NCI-H446 treated with DMSO at 0.1 percent for 48 hours (cell line): ENCODE measurements around the gene CPLANE1.
"Not testable (repeated sequence)": the region's sequence is repeated elsewhere in the genome, so short reads cannot be mapped to it uniquely, and the experiment has no call there.

Experiments
- DNase-seq: peaks from one replicate; lab custom pipeline; 2025; lab: John Stamatoyannopoulos, UW

Gene CPLANE1

GRCh38 chr5:37121027-37121426 lies 128.1 kb downstream of the CPLANE1 start:
- no peak for DNase-seq

GRCh38 chr5:37120270-37120669 lies 128.9 kb downstream of the CPLANE1 start:
- no peak for DNase-seq

GRCh38 chr5:37116359-37116758 lies 132.8 kb downstream of the CPLANE1 start:
- no peak for DNase-seq

GRCh38 chr5:37112383-37112991 lies 136.7 kb downstream of the CPLANE1 start:
- no peak for DNase-seq

DNA sequence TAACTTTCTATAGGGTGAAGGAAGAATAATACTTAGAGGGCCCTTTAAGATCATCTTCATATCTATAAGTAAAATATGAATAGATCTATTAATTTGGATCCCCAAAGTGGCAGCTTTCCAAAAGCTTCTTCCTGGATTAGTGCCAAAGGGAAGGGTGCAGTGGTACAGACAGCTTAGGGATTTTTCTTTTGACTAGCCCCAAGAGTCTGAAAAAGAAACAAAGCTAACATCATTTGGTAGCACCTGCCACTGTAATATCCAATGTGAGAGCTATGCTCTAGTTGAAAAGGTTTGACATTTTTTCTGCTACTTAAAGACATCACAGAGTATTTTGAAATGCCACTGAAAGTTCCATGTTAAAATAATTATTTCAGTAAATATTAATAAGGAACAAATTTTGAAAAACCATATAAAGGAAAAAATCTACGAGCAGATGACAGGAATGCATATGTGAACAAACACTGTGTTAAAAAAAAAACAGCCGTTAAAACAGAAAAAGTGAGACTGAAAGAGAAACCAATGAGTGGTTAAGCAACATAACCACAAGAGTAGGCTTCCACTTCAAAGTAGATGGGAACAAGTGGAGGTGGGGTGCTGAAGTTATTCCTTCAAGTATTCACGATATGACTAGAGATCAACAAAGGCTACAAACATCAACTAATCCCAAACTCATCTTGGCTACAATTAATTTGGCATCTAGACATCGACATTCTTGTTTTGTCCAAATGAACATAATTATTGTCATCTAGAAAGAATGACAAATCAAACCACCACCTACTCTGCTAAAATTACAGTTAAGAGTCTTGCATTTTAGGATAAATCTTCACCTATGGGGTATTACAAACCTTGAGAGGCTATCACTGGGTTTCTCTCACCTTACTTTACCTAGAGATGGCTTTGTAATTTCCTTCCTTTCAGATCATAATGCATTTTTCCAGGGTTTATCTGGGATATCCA lies 137.5 kb downstream of the CPLANE1 start:
- no peak for DNase-seq

- no peak for DNase-seq
Observed at GRCh38 chr5:37110135-37110534, 139.0 kb downstream of the CPLANE1 start.

DNA sequence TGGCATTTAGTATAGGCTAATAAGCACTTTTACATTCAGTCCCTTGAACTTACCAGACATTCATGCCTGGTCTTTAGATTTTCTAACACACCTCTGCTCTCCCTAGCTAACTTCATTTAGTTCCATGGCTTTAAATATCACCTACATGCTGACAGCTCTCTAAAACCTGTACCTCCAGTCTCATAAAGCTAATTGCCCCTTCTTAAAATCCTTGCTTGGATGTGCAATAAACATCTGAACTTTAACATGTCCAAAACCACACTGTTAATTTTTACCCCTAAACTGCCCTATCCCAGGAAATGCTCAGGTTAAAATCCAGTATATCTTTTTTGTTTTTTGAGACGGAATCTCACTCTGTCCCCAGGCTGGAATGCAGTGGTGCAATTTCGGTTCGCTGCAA lies 139.8 kb downstream of the CPLANE1 start:
- DNase-seq, result no peak

GRCh38 chr5:37103302-37103701 lies 145.9 kb downstream of the CPLANE1 start:
- DNase-seq, result no peak

- DNase-seq, result not testable (repeated sequence)
Observed at GRCh38 chr5:37099267-37099666, 149.9 kb downstream of the CPLANE1 start.

DNA sequence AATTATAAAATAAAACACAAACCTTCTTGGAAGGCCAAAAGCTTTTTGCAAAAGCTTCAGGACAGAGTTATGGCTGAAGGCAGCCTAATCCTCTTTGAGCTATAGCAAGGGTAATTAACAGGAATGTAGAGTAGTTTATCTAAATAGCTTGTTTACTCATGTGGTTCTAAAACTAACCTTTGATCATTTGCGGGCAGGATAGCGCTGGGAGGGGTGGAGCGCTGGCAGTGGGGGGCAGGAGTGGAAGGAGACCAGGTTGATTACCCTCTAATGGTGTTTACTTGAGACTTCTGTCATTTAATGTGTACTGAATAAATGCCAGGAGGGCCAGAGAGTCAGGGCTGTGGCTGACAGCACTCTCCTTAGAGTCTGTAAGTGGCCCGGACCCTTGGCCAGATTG lies 155.4 kb downstream of the CPLANE1 start:
- not testable (repeated sequence) for DNase-seq

- no peak for DNase-seq
Observed at GRCh38 chr5:37090781-37091180, 158.4 kb downstream of the CPLANE1 start.

- no peak for DNase-seq
Observed at GRCh38 chr5:37090123-37090726, 159.0 kb downstream of the CPLANE1 start.

GRCh38 chr5:37088009-37088408 lies 161.2 kb downstream of the CPLANE1 start:
- no peak for DNase-seq

DNA sequence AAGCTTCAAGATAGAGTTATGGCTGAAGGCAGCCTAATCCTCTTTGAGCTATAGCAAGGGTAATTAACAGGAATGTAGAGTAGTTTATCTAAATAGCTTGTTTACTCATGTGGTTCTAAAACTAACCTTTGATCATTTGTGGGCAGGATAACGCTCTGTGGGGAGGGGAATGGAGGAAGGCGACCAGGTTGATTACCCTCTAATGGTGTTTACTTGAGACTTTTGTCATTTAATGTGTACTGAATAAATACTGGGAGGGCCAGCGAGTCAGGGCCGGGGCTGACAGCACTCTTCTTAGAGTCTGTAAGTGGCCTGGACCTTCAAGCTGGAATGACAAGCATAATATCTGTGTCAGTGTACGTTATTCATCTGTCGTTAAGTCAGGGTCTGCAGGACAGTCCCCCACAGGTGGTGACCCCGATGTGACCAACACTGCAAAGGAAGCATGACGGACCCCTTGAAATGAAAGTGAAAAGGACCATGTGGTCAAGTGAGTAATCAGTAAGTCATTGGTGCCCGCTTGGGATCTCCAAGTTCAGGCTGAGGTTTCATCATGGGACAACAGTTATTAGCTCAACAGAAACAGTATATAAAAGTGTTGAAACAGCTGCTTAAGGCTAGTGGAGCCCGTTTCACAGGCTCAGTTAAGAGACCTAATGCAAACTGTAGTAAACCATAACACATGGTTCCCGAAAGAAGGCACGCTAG lies 162.6 kb downstream of the CPLANE1 start:
- DNase-seq, result no peak

DNA sequence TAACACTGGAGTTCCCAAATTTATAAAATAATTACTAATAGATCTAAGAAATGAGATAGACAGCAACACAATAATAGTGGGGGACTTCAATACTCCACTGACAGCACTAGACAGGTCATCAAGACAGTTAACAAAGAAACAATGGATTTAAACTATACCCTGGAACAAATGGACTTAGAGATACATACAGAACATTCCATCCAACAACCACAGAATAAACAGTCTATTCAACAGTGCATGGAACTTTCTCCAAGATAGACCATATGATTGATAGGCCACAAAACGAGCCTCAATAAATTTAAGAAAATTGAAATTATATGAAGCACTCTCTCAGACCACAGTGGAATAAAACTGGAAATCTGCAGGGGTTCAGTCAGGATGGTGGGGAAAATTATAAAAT lies 163.2 kb downstream of the CPLANE1 start:
- not testable (repeated sequence) for DNase-seq

DNA sequence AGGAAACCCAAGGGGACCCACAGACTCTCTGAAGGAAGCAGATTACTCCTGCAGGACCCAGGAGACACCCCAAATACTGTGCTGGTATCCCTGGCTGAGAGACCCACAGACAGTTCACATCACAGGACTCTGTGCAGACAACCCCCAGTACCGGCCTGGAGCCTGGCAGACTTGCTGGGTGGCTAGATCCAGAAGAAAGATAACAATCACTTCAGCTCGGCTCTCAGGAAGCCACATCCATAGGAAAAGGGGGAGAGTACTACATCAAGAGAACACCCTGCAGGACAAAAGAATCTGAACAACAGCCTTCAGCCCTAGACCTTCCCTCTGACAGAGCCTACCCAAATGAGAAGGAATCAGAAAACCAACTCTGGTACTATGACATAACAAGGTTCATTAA lies 166.2 kb downstream of the CPLANE1 start:
- DNase-seq, result not testable (repeated sequence)

DNA sequence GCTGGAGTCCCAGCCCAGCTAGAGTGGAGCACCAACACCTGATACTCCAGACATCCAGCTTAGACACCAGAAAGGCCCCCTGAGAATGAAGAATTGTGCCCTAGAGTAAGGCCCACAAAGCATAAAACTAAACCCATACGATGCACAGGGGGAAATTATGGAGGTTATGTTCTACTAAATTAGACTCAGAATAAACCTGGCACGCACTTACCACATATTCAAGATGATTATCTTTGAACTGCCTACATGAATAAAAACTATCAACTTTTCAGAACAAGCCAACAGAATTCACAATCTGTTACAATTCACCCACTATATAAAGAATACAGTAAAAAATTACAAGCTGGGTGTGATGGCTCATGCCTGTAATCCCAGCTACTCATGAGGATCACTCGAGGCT lies 168.5 kb downstream of the CPLANE1 start:
- no peak for DNase-seq

DNA sequence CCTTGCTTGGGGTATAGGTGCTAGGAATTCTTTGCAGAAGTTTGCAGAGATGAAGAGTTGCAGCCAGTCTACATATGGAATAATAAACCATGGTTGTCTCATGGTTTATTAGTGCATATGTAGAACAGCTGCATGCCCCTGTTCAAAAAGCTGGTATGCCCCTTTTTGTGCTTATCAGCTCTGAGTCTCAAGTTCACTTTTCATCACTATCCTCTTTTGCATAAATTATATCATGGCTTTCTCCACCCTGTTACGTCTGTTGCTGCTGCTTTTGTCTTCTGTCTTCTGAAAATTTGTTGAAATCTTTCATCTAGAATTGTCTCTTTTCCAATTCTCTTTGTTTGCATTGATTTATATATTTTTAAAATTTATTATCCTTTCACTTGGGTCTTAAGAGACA lies 172.0 kb downstream of the CPLANE1 start:
- no peak for DNase-seq

DNA sequence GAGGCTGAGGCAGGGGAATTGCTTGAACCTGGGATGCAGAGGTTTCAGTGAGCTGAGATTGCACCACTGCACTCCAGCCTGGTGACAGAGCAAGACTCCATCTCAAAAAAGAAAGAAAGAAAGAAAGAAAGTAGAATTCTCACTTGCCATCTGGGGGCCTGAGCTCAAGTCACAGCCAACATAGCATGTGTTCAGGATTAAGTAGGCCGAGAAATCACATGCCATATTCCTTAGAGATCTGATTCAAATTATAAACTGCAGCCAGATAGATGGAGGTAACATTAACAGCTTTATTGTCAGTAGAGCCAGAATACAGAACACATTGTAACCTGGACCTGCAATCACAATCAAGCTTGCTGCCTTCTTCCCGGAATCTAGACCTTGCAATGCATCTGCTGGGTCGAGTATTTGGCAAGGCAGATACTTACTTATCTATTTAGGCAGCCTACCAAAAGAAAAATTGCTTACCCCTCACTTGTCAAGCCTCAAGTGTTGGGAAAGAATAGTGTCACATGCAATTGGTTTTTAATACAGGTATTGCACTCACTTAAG lies 173.7 kb downstream of the CPLANE1 start:
- no peak for DNase-seq

DNA sequence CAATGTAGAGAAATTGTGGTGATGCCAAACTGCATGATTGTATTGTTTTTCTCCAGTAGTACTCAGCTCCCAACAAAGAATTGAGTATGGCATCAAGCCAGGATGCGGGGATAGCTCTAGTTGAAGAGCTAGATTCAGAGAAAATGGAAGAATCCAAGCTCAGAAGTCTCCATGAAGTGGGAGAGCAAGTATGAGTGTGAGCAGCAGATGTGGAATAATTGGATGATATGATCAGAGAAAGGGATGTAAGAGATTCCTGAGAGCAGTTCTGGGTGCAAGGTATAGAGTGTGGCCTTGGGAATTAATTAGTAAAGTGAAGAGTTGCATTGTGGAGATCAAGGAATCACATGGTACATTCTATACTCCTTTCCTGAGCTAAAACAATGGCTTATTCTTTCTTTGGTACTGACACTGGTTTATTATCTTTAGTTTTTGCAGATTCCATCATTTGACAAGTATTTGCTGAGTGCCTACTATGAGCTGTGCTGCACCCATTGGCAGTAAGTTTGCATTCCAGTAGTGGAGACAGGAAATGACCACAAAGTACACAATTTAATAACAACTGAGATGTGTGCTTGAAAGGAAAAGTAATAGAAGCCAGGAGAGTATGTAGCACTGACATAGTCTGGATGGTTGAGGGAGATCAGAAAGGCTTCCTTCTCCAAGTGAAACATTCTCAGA lies 177.1 kb downstream of the CPLANE1 start:
- DNase-seq, result no peak

- no peak for DNase-seq
Observed at GRCh38 chr5:37071487-37071886, 177.7 kb downstream of the CPLANE1 start.
